Panc1 (cell line): ENCODE data around the gene LRRC4B. TPM values are rescaled to one million over a fixed set of nuclear protein-coding genes. Genes with fewer than 3 reads are reported as not detected.

Experiments
- ATAC-seq: fragments of 200-7000 bp; cut with Tn5 transposase; 2 replicates; pipeline ENCODE4 v1.9.1; 2020; ENCODE audit warnings: mild to moderate bottlenecking, moderate library complexity
- BruUV-seq: library from RNA; stranded (reverse); fragments of 400-500 nt; replicated peaks from 2 replicates; lab custom pipeline; 2021; lab: Mats Ljungman, UMichigan
- CTCF ChIA-PET: fragments of 300-600 bp; sonication (Branson Sonifier 250); formaldehyde crosslinking; loops from one replicate; lab custom pipeline; 2022; ENCODE audit warnings: antibody characterized with exemption; lab: Charles Lee
- POLR2A ChIA-PET: fragments of 300-600 bp; sonication (Branson Sonifier 250); formaldehyde crosslinking; loops from one replicate; lab custom pipeline; 2022; ENCODE audit warnings: antibody characterized with exemption; lab: Charles Lee
- DNase-seq: peaks from one replicate; pipeline ENCODE4 v3.0.0-alpha.2; 2010; ENCODE audit warnings: low read depth, low spot score
- H3K27ac ChIP-seq: 2 replicates; pipeline ENCODE4 v1.5.1; 2011; ENCODE audit warnings: mild to moderate bottlenecking, low read length, inconsistent platforms
- H3K27me3 ChIP-seq: fragments of 200-500 bp; sonication (Bioruptor generic); 2 replicates; pipeline ENCODE4 v1.6.0; 2014; ENCODE audit warnings: low read length, inconsistent platforms; ENCODE audit not compliant: control insufficient read depth, insufficient read depth
- H3K36me3 ChIP-seq: fragments of 200-500 bp; sonication (Bioruptor generic); 2 replicates; pipeline ENCODE4 v1.5.1; 2014; ENCODE audit warnings: inconsistent platforms, mild to moderate bottlenecking, low read length, moderate library complexity; ENCODE audit not compliant: control insufficient read depth, insufficient read depth
- H3K4me1 ChIP-seq: 2 replicates; pipeline ENCODE4 v1.5.1; 2011; ENCODE audit warnings: inconsistent platforms, mild to moderate bottlenecking, low read length, moderate library complexity; ENCODE audit not compliant: control insufficient read depth, insufficient read depth
- H3K4me3 ChIP-seq, 2 experiments: 2 replicates each; pipeline ENCODE4 v1.5.1; 2011 to 2012; ENCODE audit warnings: low read depth in 2 of 2, low read length in 2 of 2, mild to moderate bottlenecking in 2 of 2, inconsistent platforms in 1 of 2, moderate library complexity in 1 of 2
- H3K9me3 ChIP-seq: fragments of 200-500 bp; sonication (Bioruptor generic); 2 replicates; pipeline ENCODE4 v1.5.1; 2014; ENCODE audit warnings: low read depth, mild to moderate bottlenecking, inconsistent platforms, low read length, moderate library complexity; ENCODE audit not compliant: control insufficient read depth, insufficient read depth
- POLR2AphosphoS5 ChIP-seq: IDR thresholded peaks from 2 replicates; pipeline ENCODE4 v1.6.1; 2012; ENCODE audit warnings: mild to moderate bottlenecking, low read depth, low read length, moderate library complexity
- REST ChIP-seq, 2 experiments: IDR thresholded peaks; 2 replicates each; pipeline ENCODE4 v1.6.1; 2011 to 2012; ENCODE audit warnings: low read depth in 2 of 2, control low read depth in 1 of 2, low read length in 1 of 2, mild to moderate bottlenecking in 1 of 2, moderate library complexity in 1 of 2; ENCODE audit not compliant: insufficient read depth in 1 of 2
- SIN3A ChIP-seq: IDR thresholded peaks from 2 replicates; pipeline ENCODE4 v1.6.1; 2012; ENCODE audit warnings: low read depth, mild to moderate bottlenecking, low read length, moderate library complexity, borderline replicate concordance; ENCODE audit not compliant: insufficient read depth
- TCF7L2 ChIP-seq: IDR thresholded peaks from 2 replicates; pipeline ENCODE4 v1.6.1; 2011; ENCODE audit warnings: mild to moderate bottlenecking, low read depth, low read length, inconsistent platforms
- in situ Hi-C: cut with HindIII; loops from 2 replicates; pipeline ENCODE4 v1.10.0; 2016; ENCODE audit warnings: low sequenced_read_pairs, low pct_unique_long_range_greater_than_20kb
- intact Hi-C: fragments of 100-400 bp; cut with micrococcal nuclease; formaldehyde crosslinking; loops from one replicate; pipeline ENCODE4 v1.10.0; 2022; ENCODE audit not compliant: unreplicated experiment
- total RNA-seq: library from RNA; stranded (reverse); gene quantifications from one replicate; pipeline ENCODE4 v1.2.1, GENCODE V29; 2021; ENCODE audit not compliant: unreplicated experiment
- TF ChIP-seq, protein P1 (sequence below): fragments of 450-650 bp; IDR thresholded peaks from 2 replicates; pipeline ENCODE4 v1.5.1; 2017; ENCODE audit warnings: mild to moderate bottlenecking

Gene LRRC4B
- total RNA-seq, 1 experiment from 2014 or later = 0.57 TPM

DNA sequence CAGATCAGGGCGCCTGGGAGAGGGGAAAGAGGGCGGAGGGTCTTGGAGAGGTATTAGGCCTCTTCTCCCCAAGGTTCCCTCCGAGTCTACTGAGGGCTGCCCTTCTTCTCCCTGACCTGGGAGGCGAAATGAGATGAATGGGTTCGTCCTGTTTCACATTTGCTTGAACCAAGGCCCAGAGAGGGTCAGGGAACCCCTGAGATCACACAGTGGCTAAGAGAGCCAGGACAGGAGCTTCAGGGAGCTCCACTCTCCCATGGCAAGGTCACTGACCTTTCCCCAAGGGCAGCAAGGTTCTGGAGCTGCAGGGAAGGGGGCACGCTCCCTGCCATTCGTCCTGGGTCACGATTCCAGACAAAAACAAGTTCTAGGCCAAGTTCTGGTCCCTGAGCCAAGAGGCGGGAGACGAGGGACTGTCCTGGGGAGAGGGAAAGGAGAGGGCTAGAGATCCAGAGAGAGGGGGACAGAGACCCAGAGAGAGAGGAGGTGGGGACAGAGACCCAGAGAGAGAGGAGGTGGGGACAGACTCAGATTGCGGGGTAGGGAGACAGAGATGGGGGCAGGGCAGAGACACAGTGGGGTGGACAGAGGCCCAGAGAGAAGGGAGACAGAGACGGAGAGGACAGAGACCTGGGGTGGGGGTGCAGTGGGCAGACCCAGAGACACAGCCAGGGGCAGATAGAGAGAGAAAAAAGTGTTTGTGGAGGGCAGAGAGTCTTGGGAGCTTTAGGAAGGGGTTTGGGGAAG lies 55.1 kb downstream of the LRRC4B start:
- Histone ChIP-seq H3K4me3 (no peak overlapping the region), H3K36me3 (no peaks in the 10 kb centered on the region; the same call in 1 of the 2 replicates), H3K27me3 (no peaks in the 10 kb centered on the region), H3K27ac (no peak overlapping the region), H3K9me3 (no peaks in the 10 kb centered on the region), H3K4me1 (no peaks in the 10 kb centered on the region)
- ATAC-seq (no peak), DNase-seq (no peak)
- TF ChIP-seq SIN3A (no peak), POLR2AphosphoS5 (no peak), TCF7L2 (no peak), REST (IDR thresholded peaks at IDR 0.05; ENCODE audit: insufficient read depth in 1 of 2, low read depth in 2 of 2, low read length in 1 of 2) (no peak)
- TF ChIP-seq, protein P1, sequence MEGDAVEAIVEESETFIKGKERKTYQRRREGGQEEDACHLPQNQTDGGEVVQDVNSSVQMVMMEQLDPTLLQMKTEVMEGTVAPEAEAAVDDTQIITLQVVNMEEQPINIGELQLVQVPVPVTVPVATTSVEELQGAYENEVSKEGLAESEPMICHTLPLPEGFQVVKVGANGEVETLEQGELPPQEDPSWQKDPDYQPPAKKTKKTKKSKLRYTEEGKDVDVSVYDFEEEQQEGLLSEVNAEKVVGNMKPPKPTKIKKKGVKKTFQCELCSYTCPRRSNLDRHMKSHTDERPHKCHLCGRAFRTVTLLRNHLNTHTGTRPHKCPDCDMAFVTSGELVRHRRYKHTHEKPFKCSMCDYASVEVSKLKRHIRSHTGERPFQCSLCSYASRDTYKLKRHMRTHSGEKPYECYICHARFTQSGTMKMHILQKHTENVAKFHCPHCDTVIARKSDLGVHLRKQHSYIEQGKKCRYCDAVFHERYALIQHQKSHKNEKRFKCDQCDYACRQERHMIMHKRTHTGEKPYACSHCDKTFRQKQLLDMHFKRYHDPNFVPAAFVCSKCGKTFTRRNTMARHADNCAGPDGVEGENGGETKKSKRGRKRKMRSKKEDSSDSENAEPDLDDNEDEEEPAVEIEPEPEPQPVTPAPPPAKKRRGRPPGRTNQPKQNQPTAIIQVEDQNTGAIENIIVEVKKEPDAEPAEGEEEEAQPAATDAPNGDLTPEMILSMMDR = no peak
- POLR2A ChIA-PET = no interaction called here
- in situ Hi-C loops = no loop called here
- CTCF ChIA-PET = no interaction called here
- intact Hi-C loops = no loop called here
- no TSS peak for BruUV-seq

GRCh38 chr19:50512112-50512998 lies 55.9 kb downstream of the LRRC4B start:
- no peak for ATAC-seq
- Histone ChIP-seq H3K9me3 (no peaks in the 10 kb centered on the region), H3K27me3 (no peaks in the 10 kb centered on the region), H3K27ac (no peak overlapping the region), H3K36me3 (no peaks in the 10 kb centered on the region; the same call in 1 of the 2 replicates), H3K4me1 (no peaks in the 10 kb centered on the region), H3K4me3 (peak overlapping the region in 1 of 2 experiments; percentile 79; a peak in 1 of 4 replicates)
- no TSS peak for BruUV-seq
- TF ChIP-seq, protein P1 = no peak
- TF ChIP-seq SIN3A (no peak), POLR2AphosphoS5 (no peak), TCF7L2 (no peak), REST (IDR thresholded peaks at IDR 0.05; ENCODE audit: insufficient read depth in 1 of 2, low read depth in 2 of 2, low read length in 1 of 2) (no peak)
- DNase-seq = no peak
- in situ Hi-C loops = no loop called here
- ChIA-PET POLR2A (no interaction called here), CTCF (no interaction called here)
- intact Hi-C loops = no loop called here
